ENCODE results near the gene NOL3.
"Not testable (repeated sequence)": the region's sequence is repeated elsewhere in the genome, so short reads cannot be mapped to it uniquely, and the experiment has no call there.

Gene NOL3

GRCh38 chr16:67170168-67170948, at the start of gene NOL3:
NOL3 (plus strand) TSS chr16:67170538.
- peaks cover 5% of the 10 kb centered on the region for H3K36me3 ChIP-seq (replicated peaks)
- peaks cover 37% of the 10 kb centered on the region for H3K4me1 ChIP-seq
- no peaks in the 10 kb centered on the region for H3K9me3 ChIP-seq
- H3K4me3 ChIP-seq, result peak within 1 kb of the TSS; percentile 41
- H3K27me3 ChIP-seq (ENCODE audit: low read depth), result no peaks in the 10 kb centered on the region
- peak; percentile 92 to 93 for DNase-seq (ENCODE audit: low spot score in 2 of 2)
- in situ Hi-C loops (cut with MboI; ENCODE audit: low sequenced_read_pairs), result no loop called here

GRCh38 chr16:67122799-67123198, 47.5 kb upstream of the NOL3 start:
- H3K9me3 ChIP-seq; H3K4me3 ChIP-seq; H3K27me3 ChIP-seq (ENCODE audit: low read depth); in situ Hi-C loops (cut with MboI; ENCODE audit: low sequenced_read_pairs); DNase-seq (ENCODE audit: low spot score in 2 of 2); H3K4me1 ChIP-seq: not testable (repeated sequence)
- H3K36me3 ChIP-seq (replicated peaks), result peaks cover 35% of the 10 kb centered on the region

GRCh38 chr16:67128417-67128816, 41.9 kb upstream of the NOL3 start:
- Histone ChIP-seq H3K36me3 (replicated peaks) (peaks cover 32% of the 10 kb centered on the region), H3K27me3 (ENCODE audit: low read depth) (no peaks in the 10 kb centered on the region), H3K4me1 (no peaks in the 10 kb centered on the region), H3K4me3 (no peak overlapping the region), H3K9me3 (no peaks in the 10 kb centered on the region)
- in situ Hi-C loops (cut with MboI; ENCODE audit: low sequenced_read_pairs), result no loop called here
- no peak for DNase-seq (ENCODE audit: low spot score in 2 of 2)

- Histone ChIP-seq H3K4me3 (no peak overlapping the region), H3K27me3 (ENCODE audit: low read depth) (no peaks in the 10 kb centered on the region), H3K36me3 (replicated peaks) (peaks cover 32% of the 10 kb centered on the region), H3K4me1 (no peaks in the 10 kb centered on the region), H3K9me3 (no peaks in the 10 kb centered on the region)
- DNase-seq (ENCODE audit: low spot score in 2 of 2), result no peak
- in situ Hi-C loops (cut with MboI; ENCODE audit: low sequenced_read_pairs), result no loop called here
Measured at GRCh38 chr16:67128887-67129286, 41.5 kb upstream of the NOL3 start.

GRCh38 chr16:67129422-67129821, 40.9 kb upstream of the NOL3 start:
- DNase-seq (ENCODE audit: low spot score in 2 of 2), result no peak
- in situ Hi-C loops (cut with MboI; ENCODE audit: low sequenced_read_pairs), result no loop called here
- H3K4me3 ChIP-seq, result no peak overlapping the region
- H3K4me1 ChIP-seq, result no peaks in the 10 kb centered on the region
- no peaks in the 10 kb centered on the region for H3K27me3 ChIP-seq (ENCODE audit: low read depth)
- peaks cover 33% of the 10 kb centered on the region for H3K36me3 ChIP-seq (replicated peaks)
- H3K9me3 ChIP-seq, result no peaks in the 10 kb centered on the region

GRCh38 chr16:67137605-67138004, 32.7 kb upstream of the NOL3 start:
- H3K4me1 ChIP-seq, result no peaks in the 10 kb centered on the region
- DNase-seq (ENCODE audit: low spot score in 2 of 2), result no peak
- H3K9me3 ChIP-seq, result no peaks in the 10 kb centered on the region
- peaks cover 63% of the 10 kb centered on the region for H3K36me3 ChIP-seq (replicated peaks)
- H3K27me3 ChIP-seq (ENCODE audit: low read depth), result no peaks in the 10 kb centered on the region
- in situ Hi-C loops (cut with MboI; ENCODE audit: low sequenced_read_pairs), result no loop called here
- no peak overlapping the region for H3K4me3 ChIP-seq

GRCh38 chr16:67141391-67141790, 28.9 kb upstream of the NOL3 start:
- Histone ChIP-seq H3K9me3 (no peaks in the 10 kb centered on the region), H3K27me3 (ENCODE audit: low read depth) (no peaks in the 10 kb centered on the region), H3K4me1 (no peaks in the 10 kb centered on the region), H3K4me3 (no peak overlapping the region), H3K36me3 (replicated peaks) (peaks cover 72% of the 10 kb centered on the region)
- no peak for DNase-seq (ENCODE audit: low spot score in 2 of 2)
- in situ Hi-C loops (cut with MboI; ENCODE audit: low sequenced_read_pairs), result no loop called here

- H3K27me3 ChIP-seq (ENCODE audit: low read depth), result no peaks in the 10 kb centered on the region
- H3K4me3 ChIP-seq, result no peak overlapping the region
- no peak for DNase-seq (ENCODE audit: low spot score in 2 of 2)
- H3K4me1 ChIP-seq, result no peaks in the 10 kb centered on the region
- in situ Hi-C loops (cut with MboI; ENCODE audit: low sequenced_read_pairs), result no loop called here
- no peaks in the 10 kb centered on the region for H3K9me3 ChIP-seq
- H3K36me3 ChIP-seq (replicated peaks), result peaks cover 75% of the 10 kb centered on the region
Measured at GRCh38 chr16:67142342-67142741, 28.0 kb upstream of the NOL3 start.

GRCh38 chr16:67144943-67145342, 25.4 kb upstream of the NOL3 start:
- H3K27me3 ChIP-seq (ENCODE audit: low read depth), result no peaks in the 10 kb centered on the region
- H3K36me3 ChIP-seq (replicated peaks), result peaks cover 80% of the 10 kb centered on the region
- DNase-seq (ENCODE audit: low spot score in 2 of 2), result no peak
- in situ Hi-C loops (cut with MboI; ENCODE audit: low sequenced_read_pairs), result no loop called here
- H3K4me3 ChIP-seq, result no peak overlapping the region
- H3K4me1 ChIP-seq, result no peaks in the 10 kb centered on the region
- H3K9me3 ChIP-seq, result no peaks in the 10 kb centered on the region

GRCh38 chr16:67145746-67146145, 24.6 kb upstream of the NOL3 start:
- Histone ChIP-seq H3K27me3 (ENCODE audit: low read depth) (no peaks in the 10 kb centered on the region), H3K4me1 (no peaks in the 10 kb centered on the region), H3K9me3 (no peaks in the 10 kb centered on the region), H3K36me3 (replicated peaks) (peaks cover 76% of the 10 kb centered on the region), H3K4me3 (no peak overlapping the region)
- in situ Hi-C loops (cut with MboI; ENCODE audit: low sequenced_read_pairs), result no loop called here
- DNase-seq (ENCODE audit: low spot score in 2 of 2), result no peak

- no peak for DNase-seq (ENCODE audit: low spot score in 2 of 2)
- Histone ChIP-seq H3K4me3 (no peak overlapping the region), H3K36me3 (replicated peaks) (peaks cover 66% of the 10 kb centered on the region), H3K27me3 (ENCODE audit: low read depth) (no peaks in the 10 kb centered on the region), H3K4me1 (no peaks in the 10 kb centered on the region), H3K9me3 (no peaks in the 10 kb centered on the region)
- in situ Hi-C loops (cut with MboI; ENCODE audit: low sequenced_read_pairs), result no loop called here
Measured at GRCh38 chr16:67146523-67147357, 23.6 kb upstream of the NOL3 start.

GRCh38 chr16:67147437-67148140, 22.7 kb upstream of the NOL3 start:
- peaks cover 61% of the 10 kb centered on the region for H3K36me3 ChIP-seq (replicated peaks)
- in situ Hi-C loops (cut with MboI; ENCODE audit: low sequenced_read_pairs), result no loop called here
- H3K9me3 ChIP-seq, result no peaks in the 10 kb centered on the region

GRCh38 chr16:67148221-67148620, 22.1 kb upstream of the NOL3 start:
- in situ Hi-C loops (cut with MboI; ENCODE audit: low sequenced_read_pairs), result no loop called here
- Histone ChIP-seq H3K27me3 (ENCODE audit: low read depth) (no peaks in the 10 kb centered on the region), H3K9me3 (no peaks in the 10 kb centered on the region), H3K4me3 (no peak overlapping the region), H3K4me1 (no peaks in the 10 kb centered on the region), H3K36me3 (replicated peaks) (peaks cover 56% of the 10 kb centered on the region)
- no peak for DNase-seq (ENCODE audit: low spot score in 2 of 2)

More at GRCh38 chr16:67147437-67148140, 22.7 kb upstream of the NOL3 start:
- DNase-seq (ENCODE audit: low spot score in 2 of 2), result no peak
- Histone ChIP-seq H3K4me3 (no peak overlapping the region), H3K4me1 (no peaks in the 10 kb centered on the region), H3K27me3 (ENCODE audit: low read depth) (no peaks in the 10 kb centered on the region)
